HK-2 (cell line): ENCODE measurements around the gene SEMA4D.

Source experiments
- DNase-seq: peaks from one replicate; pipeline ENCODE4 v3.0.0-alpha.2; 2018; ENCODE audit not compliant: unreplicated experiment

The SEMA4D gene

GRCh38 chr9:89411759-89412158 is 86.2 kb downstream of the SEMA4D start:
- no peak for DNase-seq

- no peak for DNase-seq
Measured at GRCh38 chr9:89410641-89411350, 87.1 kb downstream of the SEMA4D start.

- DNase-seq = no peak
Measured at GRCh38 chr9:89410022-89410421, 87.9 kb downstream of the SEMA4D start.

GRCh38 chr9:89409466-89409865 is 88.4 kb downstream of the SEMA4D start:
- no peak for DNase-seq

- DNase-seq = no peak
Measured at GRCh38 chr9:89408628-89409101, 89.2 kb downstream of the SEMA4D start.

- no peak for DNase-seq
Measured at GRCh38 chr9:89407070-89407469, 90.8 kb downstream of the SEMA4D start.

- no peak for DNase-seq
Measured at GRCh38 chr9:89405826-89406225, 92.1 kb downstream of the SEMA4D start.

- no peak for DNase-seq
Measured at GRCh38 chr9:89404074-89404473, 93.8 kb downstream of the SEMA4D start.

- DNase-seq = no peak
Measured at GRCh38 chr9:89402695-89403427, 95.1 kb downstream of the SEMA4D start.

- no peak for DNase-seq
Measured at GRCh38 chr9:89400403-89401116, 97.4 kb downstream of the SEMA4D start.

GRCh38 chr9:89398621-89399020 is 99.3 kb downstream of the SEMA4D start:
- DNase-seq = no peak

- DNase-seq = no peak
Measured at GRCh38 chr9:89397471-89397870, 100.4 kb downstream of the SEMA4D start.

- no peak for DNase-seq
Measured at GRCh38 chr9:89395931-89396710, 101.8 kb downstream of the SEMA4D start.

GRCh38 chr9:89394412-89394811 is 103.5 kb downstream of the SEMA4D start:
- no peak for DNase-seq

- no peak for DNase-seq
Measured at GRCh38 chr9:89391585-89391984, 106.3 kb downstream of the SEMA4D start.

GRCh38 chr9:89390578-89391116 is 107.3 kb downstream of the SEMA4D start:
- no peak for DNase-seq

- DNase-seq = no peak
Measured at GRCh38 chr9:89390068-89390555, 107.8 kb downstream of the SEMA4D start.

GRCh38 chr9:89388868-89389177 is 109.1 kb downstream of the SEMA4D start:
- DNase-seq = no peak

- DNase-seq = no peak
Measured at GRCh38 chr9:89388084-89388867, 109.6 kb downstream of the SEMA4D start.

- DNase-seq = no peak
Measured at GRCh38 chr9:89387197-89387849, 110.6 kb downstream of the SEMA4D start.
